Endothelial cell of umbilical vein (primary cell): ENCODE data around the gene HIVEP3. TPM values are rescaled to one million over a fixed set of nuclear protein-coding genes. Genes with fewer than 3 reads are reported as not detected.

Experiments
- BruUV-seq: library from RNA; stranded (reverse); fragments of 400-500 nt; replicated peaks from 2 replicates; lab custom pipeline; 2021; lab: Mats Ljungman, UMichigan
- CTCF ChIA-PET: fragments of 300-600, 350-600 bp; sonication (Branson Sonifier 250); formaldehyde crosslinking; loops from one replicate; lab custom pipeline; 2021; ENCODE audit warnings: antibody characterized with exemption, inconsistent platforms; lab: Charles Lee
- POLR2A ChIA-PET: fragments of 300-600, 350-600 bp; sonication (Branson Sonifier 250); formaldehyde crosslinking; loops from one replicate; lab custom pipeline; 2021; ENCODE audit warnings: antibody characterized with exemption, inconsistent platforms; lab: Charles Lee
- DNase-seq: peaks from one replicate; pipeline ENCODE4 v3.0.0-alpha.2; 2011; ENCODE audit warnings: low read depth, low spot score
- FAIRE-seq: peaks from 2 replicates; lab custom pipeline; 2011; peaks lifted over from hg19 to GRCh38; lab: Jason Lieb, UNC
- H2AFZ ChIP-seq: 2 replicates; pipeline ENCODE4 v1.6.0; 2012; ENCODE audit warnings: low read depth, low read length, control low read depth, inconsistent platforms
- H3K27ac ChIP-seq: 2 replicates; pipeline ENCODE4 v1.5.1; 2011; ENCODE audit warnings: low read depth, mild to moderate bottlenecking, control low read depth, low read length, moderate library complexity; ENCODE audit not compliant: insufficient read depth
- H3K27me3 ChIP-seq, 2 experiments: 2 replicates each; pipeline versions ENCODE4 v1.6.0 to v1.6.1; 2011; ENCODE audit warnings: low read length in 2 of 2, mixed read lengths in 1 of 2; ENCODE audit not compliant: control insufficient read depth in 2 of 2, insufficient read depth in 2 of 2
- H3K36me3 ChIP-seq, 2 experiments: 2 replicates in 1 of 2; 3 replicates in 1 of 2; pipeline ENCODE4 v1.5.1; 2011; ENCODE audit warnings: low read length in 2 of 2, mild to moderate bottlenecking in 1 of 2, moderate library complexity in 1 of 2; ENCODE audit not compliant: control insufficient read depth in 2 of 2, insufficient read depth in 2 of 2; ENCODE audit errors: extremely low read depth in 1 of 2
- H3K4me1 ChIP-seq: 3 replicates; pipeline ENCODE4 v1.5.1; 2011; ENCODE audit warnings: mild to moderate bottlenecking, low read length; ENCODE audit not compliant: control insufficient read depth, insufficient read depth; ENCODE audit errors: extremely low read depth
- H3K4me2 ChIP-seq: 2 replicates; pipeline ENCODE4 v1.6.1; 2011; ENCODE audit warnings: low read length, control low read depth, mixed read lengths; ENCODE audit not compliant: insufficient read depth
- H3K4me3 ChIP-seq, 3 experiments: fragments of 200-600 bp in 1 of 3; sonication (generic), shearing (Covaris generic) in 1 of 3; replicated peaks in 1 of 3; 2 replicates each; pipeline ENCODE4 v1.5.1; 2011 to 2016; ENCODE audit warnings: control low read depth in 3 of 3, low read length in 3 of 3, mild to moderate bottlenecking in 2 of 3, inconsistent platforms in 1 of 3, low read depth in 1 of 3, moderate library complexity in 1 of 3; ENCODE audit not compliant: insufficient read depth in 1 of 3
- H3K79me2 ChIP-seq: 2 replicates; pipeline ENCODE4 v1.6.0; 2012; ENCODE audit warnings: low read length, inconsistent platforms; ENCODE audit not compliant: control insufficient read depth, insufficient read depth
- H3K9ac ChIP-seq: replicated peaks from 2 replicates; pipeline ENCODE3; 2011; ENCODE audit warnings: low read length, control low read depth; ENCODE audit not compliant: insufficient read depth; ENCODE audit errors: extremely low read depth
- H3K9me1 ChIP-seq: replicated peaks from 3 replicates; pipeline ENCODE4 v1.6.0; 2011; ENCODE audit warnings: mild to moderate bottlenecking, low read length; ENCODE audit not compliant: control insufficient read depth, insufficient read depth; ENCODE audit errors: extremely low read depth
- H3K9me3 ChIP-seq: replicated peaks from 2 replicates; pipeline ENCODE4 v1.5.1; 2012; ENCODE audit warnings: low read length, inconsistent platforms; ENCODE audit not compliant: control insufficient read depth, insufficient read depth
- H4K20me1 ChIP-seq: replicated peaks from 2 replicates; pipeline ENCODE3; 2011; ENCODE audit warnings: mild to moderate bottlenecking, low read length; ENCODE audit not compliant: control insufficient read depth, insufficient read depth; ENCODE audit errors: extremely low read depth
- CTCF ChIP-seq, 2 donors: IDR thresholded peaks; 1 replicate in 1 of 2; 2 replicates in 1 of 2; pipeline ENCODE4 v1.5.1; 2011; ENCODE audit warnings: low read length in 2 of 2, mild to moderate bottlenecking in 2 of 2, moderate library complexity in 2 of 2, control low read depth in 1 of 2, inconsistent platforms in 1 of 2, low read depth in 1 of 2; ENCODE audit not compliant: insufficient read depth in 1 of 2; ENCODE audit errors: extremely low read depth in 1 of 2
- EZH2 ChIP-seq: IDR thresholded peaks from 2 replicates; pipeline ENCODE4 v1.6.1; 2012; ENCODE audit warnings: borderline replicate concordance, low read depth, mild to moderate bottlenecking, moderate library complexity, low read length, inconsistent platforms; ENCODE audit not compliant: severe bottlenecking
- FOS ChIP-seq: IDR thresholded peaks from 2 replicates; pipeline ENCODE4 v1.6.1; 2011; ENCODE audit warnings: mild to moderate bottlenecking, low read length, moderate library complexity, borderline replicate concordance; ENCODE audit not compliant: insufficient read depth
- GATA2 ChIP-seq: IDR thresholded peaks from 2 replicates; pipeline ENCODE4 v1.7.0; 2011; ENCODE audit warnings: low read depth, mild to moderate bottlenecking, moderate library complexity, mixed read lengths, low read length; ENCODE audit not compliant: insufficient read length, insufficient read depth
- JUN ChIP-seq: IDR thresholded peaks from 2 replicates; pipeline ENCODE4 v1.6.1; 2011; ENCODE audit warnings: borderline replicate concordance, low read depth; ENCODE audit not compliant: insufficient read length, insufficient read depth
- MAX ChIP-seq: IDR thresholded peaks from 2 replicates; pipeline ENCODE4 v1.6.1; 2011; ENCODE audit not compliant: insufficient read depth, insufficient read length
- MYC ChIP-seq: IDR thresholded peaks from one replicate; pipeline ENCODE4 v1.6.1; 2011; ENCODE audit warnings: mild to moderate bottlenecking, low read depth, low read length
- POLR2A ChIP-seq: IDR thresholded peaks from 2 replicates; pipeline ENCODE4 v1.6.1; 2012; ENCODE audit warnings: low read depth, mild to moderate bottlenecking, control low read depth, low read length
- POLR2AphosphoS5 ChIP-seq: IDR thresholded peaks from 2 replicates; pipeline ENCODE4 v1.6.1; 2012; ENCODE audit warnings: low read depth, mild to moderate bottlenecking, control low read depth, low read length, moderate library complexity; ENCODE audit not compliant: insufficient read depth
- dilution Hi-C: fragments of 300-500 bp; cut with MboI; formaldehyde crosslinking; loops from one replicate; pipeline ENCODE4 v1.15.0; 2019; ENCODE audit warnings: low sequenced_read_pairs; ENCODE audit not compliant: extremely low pct_ligation_motif_present
- intact Hi-C: fragments of 100-400 bp; cut with micrococcal nuclease; formaldehyde crosslinking; loops from one replicate; pipeline ENCODE4 v1.10.0; 2022
- polyA plus RNA-seq, 4 experiments: library from polyadenylated mRNA; depleted of rRNA in 3 of 4; stranded (reverse) in 3 of 4; unstranded in 1 of 4; fragments of >200 nt; gene quantifications; 2 replicates each; pipeline versions ENCODE4 v1.2.1 to v1.2.3, GENCODE V29; 2011 to 2012; ENCODE audit warnings: missing spikeins in 1 of 4
- total RNA-seq: library from RNA; stranded (reverse); gene quantifications from 2 replicates; pipeline ENCODE4 v1.2.3, GENCODE V29; 2021

HIVEP3 gene
- total and polyA plus RNA-seq, 2 donors (not counting 3 experiments of a cell fraction or from before 2014, with no cell fraction given) = 3.4 to 4.0 TPM

- dilution Hi-C loops = no loop called here
- Histone ChIP-seq H3K27ac (no peak overlapping the region), H3K9me3 (no peaks in the 10 kb centered on the region), H3K36me3 (no peaks in the 10 kb centered on the region), H3K4me2 (no peak overlapping the region), H3K4me3 (no peak overlapping the region), H3K79me2 (no peaks in the 10 kb centered on the region), H3K9ac (no peak overlapping the region), H4K20me1 (no peaks in the 10 kb centered on the region), H3K4me1 (no peaks in the 10 kb centered on the region), H2AFZ (no peak overlapping the region), H3K27me3 (no peaks in the 10 kb centered on the region), H3K9me1 (no peaks in the 10 kb centered on the region)
- BruUV-seq = no TSS peak
- ChIA-PET CTCF (no interaction called here), POLR2A (no interaction called here)
- FAIRE-seq = no peak
- no peak for TF ChIP-seq POLR2A
- intact Hi-C loops = no loop called here
- no peak for DNase-seq
Measured at GRCh38 chr1:41633764-41634163, 285.0 kb downstream of the HIVEP3 start.

- dilution Hi-C loops = no loop called here
Measured at GRCh38 chr1:41632781-41633575, 285.7 kb downstream of the HIVEP3 start.

More at GRCh38 chr1:41632781-41633575, 285.7 kb downstream of the HIVEP3 start:
- no peak overlapping the region for H3K9ac ChIP-seq
- no peak for TF ChIP-seq FOS
- TF ChIP-seq EZH2 = no peak
- no peak for TF ChIP-seq MAX
- no peak for TF ChIP-seq CTCF (IDR thresholded peaks at IDR 0.05; ENCODE audit: extremely low read depth in 1 of 2, insufficient read depth in 1 of 2, low read depth in 1 of 2, low read length in 2 of 2)
- no peak for TF ChIP-seq GATA2
- TF ChIP-seq POLR2A = no peak
- no peak for TF ChIP-seq MYC
- TF ChIP-seq POLR2AphosphoS5 = no peak
- no peak for TF ChIP-seq JUN
- no peak overlapping the region for H3K4me3 ChIP-seq
- H4K20me1 ChIP-seq = no peaks in the 10 kb centered on the region
- ChIA-PET CTCF (no interaction called here), POLR2A (no interaction called here)
- no peaks in the 10 kb centered on the region for H3K79me2 ChIP-seq
- no peak overlapping the region for H3K27ac ChIP-seq
- no peaks in the 10 kb centered on the region for H3K27me3 ChIP-seq
- H3K9me3 ChIP-seq = no peaks in the 10 kb centered on the region
- no peaks in the 10 kb centered on the region for H3K4me1 ChIP-seq
- no peaks in the 10 kb centered on the region for H3K9me1 ChIP-seq
- H3K4me2 ChIP-seq = no peak overlapping the region
- FAIRE-seq (no peak), DNase-seq (no peak)
- H2AFZ ChIP-seq = no peak overlapping the region
- H3K36me3 ChIP-seq = no peaks in the 10 kb centered on the region
- no TSS peak for BruUV-seq
- intact Hi-C loops = no loop called here
